ENCODE measurements around the gene ZNF467.

Gene ZNF467

GRCh38 chr7:149778696-149779501 is 5.5 kb upstream of the ZNF467 start:
- DNase-seq (ENCODE audit: low read depth), result no peak
- no peak for TF ChIP-seq CTCF (IDR thresholded peaks at IDR 0.05; ENCODE audit: low read depth, low read length, missing control alignments)
- in situ Hi-C loops (cut with HindIII; ENCODE audit: low sequenced_read_pairs), result no loop called here
- H3K4me3 ChIP-seq (ENCODE audit: low read depth, low read length), result no peak overlapping the region

GRCh38 chr7:149778327-149778637 is 4.9 kb upstream of the ZNF467 start:
- DNase-seq (ENCODE audit: low read depth), result no peak
- in situ Hi-C loops (cut with HindIII; ENCODE audit: low sequenced_read_pairs), result no loop called here
- H3K4me3 ChIP-seq (ENCODE audit: low read depth, low read length), result no peak overlapping the region
- no peak for TF ChIP-seq CTCF (IDR thresholded peaks at IDR 0.05; ENCODE audit: low read depth, low read length, missing control alignments)

GRCh38 chr7:149777551-149778326 is 4.4 kb upstream of the ZNF467 start:
- DNase-seq (ENCODE audit: low read depth), result no peak
- in situ Hi-C loops (cut with HindIII; ENCODE audit: low sequenced_read_pairs), result no loop called here
- no peak for TF ChIP-seq CTCF (IDR thresholded peaks at IDR 0.05; ENCODE audit: low read depth, low read length, missing control alignments)
- no peak overlapping the region for H3K4me3 ChIP-seq (ENCODE audit: low read depth, low read length)

GRCh38 chr7:149776848-149777407 is 3.5 kb upstream of the ZNF467 start:
- no peak for DNase-seq (ENCODE audit: low read depth)
- no peak for TF ChIP-seq CTCF (IDR thresholded peaks at IDR 0.05; ENCODE audit: low read depth, low read length, missing control alignments)
- in situ Hi-C loops (cut with HindIII; ENCODE audit: low sequenced_read_pairs), result no loop called here

GRCh38 chr7:149776289-149776688 is 2.9 kb upstream of the ZNF467 start:
- in situ Hi-C loops (cut with HindIII; ENCODE audit: low sequenced_read_pairs), result no loop called here
- H3K4me3 ChIP-seq (ENCODE audit: low read depth, low read length), result no peak overlapping the region
- DNase-seq (ENCODE audit: low read depth), result no peak
- TF ChIP-seq CTCF (IDR thresholded peaks at IDR 0.05; ENCODE audit: low read depth, low read length, missing control alignments), result no peak

More at GRCh38 chr7:149776848-149777407, 3.5 kb upstream of the ZNF467 start:
- no peak overlapping the region for H3K4me3 ChIP-seq (ENCODE audit: low read depth, low read length)

- in situ Hi-C loops (cut with HindIII; ENCODE audit: low sequenced_read_pairs), result no loop called here
- H3K4me3 ChIP-seq (ENCODE audit: low read depth, low read length), result no peak overlapping the region
- no peak for TF ChIP-seq CTCF (IDR thresholded peaks at IDR 0.05; ENCODE audit: low read depth, low read length, missing control alignments)
- no peak for DNase-seq (ENCODE audit: low read depth)
Observed at GRCh38 chr7:149775176-149775556, 1.8 kb upstream of the ZNF467 start.
